Measurements from ENCODE around the gene COL4A1. TPM values are rescaled to one million over a fixed set of nuclear protein-coding genes. Genes with fewer than 3 reads are reported as not detected.

COL4A1 gene
- total RNA-seq, 2 experiments from 2014 or later, result not detected

- CTCF ChIA-PET, result no interaction called here
- POLR2A ChIA-PET, result no interaction called here
Measured at GRCh38 chr13:110211046-110211445, 95.9 kb downstream of the COL4A1 start.

DNA sequence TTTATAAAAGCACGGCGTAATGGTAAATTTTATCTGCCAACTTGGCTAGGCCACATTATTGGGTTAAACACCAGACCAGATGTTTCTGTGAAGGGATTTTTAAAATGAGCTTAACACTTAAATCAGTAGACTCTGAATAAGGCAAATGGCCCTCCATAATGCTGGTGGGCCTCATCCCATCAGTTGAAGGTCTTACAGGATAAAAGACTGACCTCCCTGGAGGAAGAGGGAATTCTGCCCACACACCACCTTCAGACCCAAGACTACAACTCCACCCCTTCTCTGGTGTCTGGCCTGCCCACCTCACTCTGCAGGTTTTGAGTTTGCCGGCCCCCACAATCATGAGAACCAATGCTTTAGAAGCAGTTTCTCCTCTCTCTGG lies 96.4 kb downstream of the COL4A1 start:
- ChIA-PET CTCF (no interaction called here), POLR2A (no interaction called here)

DNA sequence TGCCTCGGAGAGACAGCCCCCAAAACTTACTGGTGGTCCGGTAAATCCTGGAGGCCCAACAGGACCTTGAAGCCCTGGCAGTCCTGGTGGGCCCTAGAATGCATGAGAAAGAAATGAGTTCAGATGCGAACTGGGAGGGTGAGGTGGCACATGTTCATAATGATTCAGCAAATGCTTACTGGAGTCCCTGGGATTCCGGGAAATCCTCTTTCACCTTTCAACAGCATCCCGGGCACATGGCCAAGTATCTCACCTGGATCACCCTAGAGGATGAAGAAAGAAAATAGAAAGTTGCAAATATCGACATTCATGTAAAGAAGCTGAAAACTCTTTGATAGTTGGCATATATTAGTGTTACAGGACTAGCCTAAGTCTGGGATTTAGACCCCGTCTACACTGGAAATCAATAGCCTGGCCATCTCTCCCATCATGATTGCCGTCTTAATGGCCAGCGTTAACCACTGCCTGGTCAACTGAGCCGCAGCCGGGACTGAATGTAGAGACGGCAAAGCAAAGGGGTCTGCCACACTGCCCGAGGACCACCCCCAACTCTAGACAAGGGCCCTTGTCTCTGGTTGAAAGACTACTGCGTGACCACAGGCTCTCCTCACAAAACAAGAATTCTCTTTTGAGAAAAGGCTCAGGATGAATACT lies 96.9 kb downstream of the COL4A1 start:
- POLR2A ChIA-PET, result no interaction called here
- CTCF ChIA-PET, result no interaction called here

DNA sequence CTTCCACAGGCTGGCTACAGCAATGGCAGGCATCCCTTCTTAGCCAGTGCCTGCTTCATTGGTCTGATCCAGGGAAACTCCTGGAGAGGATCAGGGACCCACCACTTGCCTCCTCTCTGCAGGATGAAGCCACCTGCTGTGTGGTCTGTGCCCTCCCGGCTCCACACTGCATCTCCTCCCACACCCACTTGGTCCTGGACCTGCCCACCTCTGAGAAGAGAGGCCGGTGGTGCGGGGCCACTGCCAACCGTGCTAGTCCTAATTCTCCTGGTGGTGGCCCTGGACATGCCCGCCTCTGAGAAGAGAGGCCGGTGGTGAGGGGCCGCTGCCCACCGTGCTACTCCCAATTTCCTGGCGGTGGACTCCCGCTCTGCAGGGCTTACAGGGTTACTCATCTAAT lies 98.8 kb downstream of the COL4A1 start:
- ChIA-PET CTCF (no interaction called here), POLR2A (no interaction called here)

- POLR2A ChIA-PET, result no interaction called here
- CTCF ChIA-PET, result no interaction called here
Measured at GRCh38 chr13:110206996-110207395, 100.0 kb downstream of the COL4A1 start.

DNA sequence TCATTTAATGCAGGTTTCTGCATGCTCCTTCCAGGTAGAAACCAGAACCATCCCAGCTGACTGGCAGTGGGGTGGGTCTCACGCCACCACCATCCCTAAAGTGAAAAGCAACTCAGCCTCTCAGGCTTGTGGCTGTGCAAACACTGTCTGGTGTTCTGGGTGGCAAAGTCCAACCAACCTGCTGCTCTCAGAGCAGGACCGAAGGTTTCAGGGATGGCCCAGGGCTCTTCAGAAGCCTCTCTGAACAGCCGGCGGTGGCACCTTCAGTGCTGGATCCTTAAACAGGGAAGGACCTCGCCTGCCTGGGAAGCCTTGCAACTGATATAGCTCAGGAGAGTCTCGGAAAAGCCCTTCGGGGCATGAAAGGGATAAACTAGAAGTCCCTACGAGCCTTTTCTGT lies 100.8 kb downstream of the COL4A1 start:
- ChIA-PET POLR2A (no interaction called here), CTCF (no interaction called here)

DNA sequence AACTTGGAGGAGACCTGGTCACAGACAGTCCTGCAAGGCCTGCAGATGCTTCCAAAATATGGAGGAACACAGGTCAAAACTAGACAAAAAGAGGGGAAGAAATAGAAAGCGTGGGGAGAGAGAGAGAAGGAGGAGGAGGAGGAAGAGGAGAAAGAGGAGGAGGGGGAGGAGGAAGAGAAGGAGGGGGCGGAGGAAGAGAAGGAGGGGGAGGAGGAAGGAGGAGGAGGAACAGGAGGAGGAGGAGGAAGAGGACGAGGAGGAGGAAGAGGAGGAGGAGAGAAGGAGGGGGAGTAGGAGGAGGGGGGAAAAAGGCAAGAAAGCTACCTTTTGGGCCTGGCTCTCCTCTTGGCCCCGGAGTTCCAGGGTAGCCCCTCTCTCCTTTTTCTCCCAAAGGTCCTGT lies 105.8 kb downstream of the COL4A1 start:
- POLR2A ChIA-PET, result no interaction called here

DNA sequence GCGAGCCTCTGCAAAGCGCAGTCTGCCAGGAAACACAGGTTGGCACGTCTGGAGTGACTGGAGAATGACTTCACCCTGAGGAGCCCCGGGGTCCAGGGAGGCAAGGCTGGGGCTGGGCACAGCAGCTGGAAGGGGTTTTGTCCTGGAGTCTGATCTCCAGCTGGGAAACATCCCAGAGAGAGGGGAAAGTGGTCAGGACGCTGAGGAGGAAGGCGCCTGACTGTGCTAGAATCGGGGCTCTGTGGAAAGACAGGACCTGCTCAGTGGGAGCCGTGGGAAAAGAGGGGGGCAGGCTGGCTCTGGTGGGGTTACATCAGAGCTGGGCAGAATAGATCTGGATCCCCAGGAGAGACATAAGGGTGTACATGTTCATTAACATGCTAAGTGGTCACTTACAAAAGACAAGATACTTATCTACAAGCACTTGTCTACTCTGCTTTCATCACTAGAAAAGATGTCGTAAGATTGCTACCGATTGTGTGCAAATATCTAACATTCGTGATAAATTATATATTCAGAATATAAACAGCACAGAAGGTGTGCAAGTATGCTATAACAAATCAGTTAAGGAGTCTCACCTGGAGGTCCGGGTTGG lies 106.6 kb downstream of the COL4A1 start:
- CTCF ChIA-PET, result no interaction called here
- POLR2A ChIA-PET, result no interaction called here

More for the DNA sequence above, 105.8 kb downstream of the COL4A1 start:
- CTCF ChIA-PET, result no interaction called here

DNA sequence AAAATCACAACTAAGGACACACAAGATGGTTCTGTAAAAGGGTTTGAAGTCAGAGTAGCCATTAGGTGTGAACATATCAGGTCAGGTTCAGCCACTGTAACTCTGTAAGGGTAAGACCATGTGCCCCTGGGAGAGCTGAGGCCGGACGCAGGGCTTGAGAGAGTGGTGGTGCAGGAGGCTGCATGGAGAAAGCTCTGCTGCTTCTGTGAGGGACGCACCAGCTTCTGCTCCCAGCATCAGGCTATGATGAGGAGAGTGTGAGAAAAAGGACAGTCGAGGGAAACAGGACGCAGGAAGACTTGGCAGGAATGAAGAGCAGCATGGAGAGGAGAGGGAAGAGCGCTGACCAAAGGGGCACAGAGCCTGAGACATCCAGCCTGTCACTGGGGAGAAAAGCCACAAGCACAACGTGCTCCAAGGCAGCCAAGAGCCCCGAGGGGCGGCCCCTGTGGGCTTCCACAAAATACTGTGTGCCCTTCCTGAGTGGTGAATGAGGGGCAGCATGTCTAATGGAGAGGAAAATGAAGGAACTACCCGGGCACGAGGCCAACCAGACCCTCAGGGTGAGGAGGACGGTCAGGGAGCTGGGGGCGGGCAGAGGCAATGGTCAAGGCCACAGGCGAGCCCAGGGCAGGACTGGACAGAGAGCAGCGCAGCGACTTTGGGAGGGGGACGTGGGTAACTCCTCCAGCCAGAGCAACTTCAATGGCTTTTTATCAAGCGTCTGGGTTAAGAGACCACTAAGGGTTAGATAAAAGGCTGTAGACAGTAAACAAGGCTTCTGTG lies 107.7 kb downstream of the COL4A1 start:
- ChIA-PET CTCF (no interaction called here), POLR2A (no interaction called here)

- ChIA-PET CTCF (no interaction called here), POLR2A (no interaction called here)
Measured at GRCh38 chr13:110197471-110197870, 109.5 kb downstream of the COL4A1 start.

GRCh38 chr13:110197026-110197425 lies 109.9 kb downstream of the COL4A1 start:
- CTCF ChIA-PET, result no interaction called here
- POLR2A ChIA-PET, result no interaction called here

DNA sequence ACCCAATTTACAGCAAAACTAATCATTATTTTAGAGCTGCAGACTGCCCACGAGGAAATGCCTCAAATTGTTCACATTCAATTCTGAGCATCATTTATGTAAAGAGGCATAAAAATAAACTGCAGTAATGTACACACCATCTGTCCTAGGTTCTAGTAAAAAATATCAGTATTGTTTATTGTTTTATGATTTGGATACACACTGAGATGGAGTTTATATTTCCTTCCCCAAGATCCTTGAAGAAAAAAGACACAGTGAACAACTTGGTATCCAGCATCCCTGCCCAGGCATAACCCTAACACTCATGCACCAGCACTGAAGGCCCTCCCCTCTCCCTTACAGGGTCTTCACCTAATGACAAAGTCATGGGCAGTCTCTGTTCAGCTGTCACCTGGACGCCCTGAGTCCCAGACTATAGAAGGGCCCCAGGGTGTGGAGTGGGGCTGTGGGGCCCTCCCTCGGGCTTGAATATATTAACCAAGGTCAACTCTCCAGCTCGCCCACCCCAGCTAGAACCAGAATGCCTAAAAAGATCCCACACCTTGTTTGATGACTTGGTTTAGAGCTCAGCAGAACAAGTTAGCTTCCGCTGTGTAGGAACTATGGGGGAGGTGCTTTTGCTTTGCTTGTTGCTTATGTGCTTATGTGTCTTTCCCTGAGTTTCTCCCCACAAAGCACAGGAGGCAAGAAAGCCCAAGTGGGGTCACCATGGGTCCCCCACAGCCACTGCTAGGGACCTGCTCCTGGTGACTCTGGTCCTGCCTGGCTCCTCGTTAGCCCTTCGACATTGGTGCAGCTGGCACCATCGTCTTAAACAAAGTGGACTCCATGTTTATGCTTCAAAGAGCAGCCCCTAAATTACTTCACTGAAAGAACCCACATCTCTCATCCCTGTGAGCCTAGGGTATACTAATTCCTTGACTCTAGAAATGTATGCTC lies 111.1 kb downstream of the COL4A1 start:
- ChIA-PET CTCF (no interaction called here), POLR2A (no interaction called here)

GRCh38 chr13:110194451-110194850 lies 112.5 kb downstream of the COL4A1 start:
- POLR2A ChIA-PET, result no interaction called here

GRCh38 chr13:110193491-110193890 lies 113.5 kb downstream of the COL4A1 start:
- POLR2A ChIA-PET, result no interaction called here
- CTCF ChIA-PET, result no interaction called here

More at GRCh38 chr13:110194451-110194850, 112.5 kb downstream of the COL4A1 start:
- CTCF ChIA-PET, result no interaction called here

GRCh38 chr13:110192472-110192871 lies 114.5 kb downstream of the COL4A1 start:
- ChIA-PET CTCF (no interaction called here), POLR2A (no interaction called here)

- ChIA-PET CTCF (no interaction called here), POLR2A (no interaction called here)
Measured at GRCh38 chr13:110187641-110188161, 119.3 kb downstream of the COL4A1 start.

DNA sequence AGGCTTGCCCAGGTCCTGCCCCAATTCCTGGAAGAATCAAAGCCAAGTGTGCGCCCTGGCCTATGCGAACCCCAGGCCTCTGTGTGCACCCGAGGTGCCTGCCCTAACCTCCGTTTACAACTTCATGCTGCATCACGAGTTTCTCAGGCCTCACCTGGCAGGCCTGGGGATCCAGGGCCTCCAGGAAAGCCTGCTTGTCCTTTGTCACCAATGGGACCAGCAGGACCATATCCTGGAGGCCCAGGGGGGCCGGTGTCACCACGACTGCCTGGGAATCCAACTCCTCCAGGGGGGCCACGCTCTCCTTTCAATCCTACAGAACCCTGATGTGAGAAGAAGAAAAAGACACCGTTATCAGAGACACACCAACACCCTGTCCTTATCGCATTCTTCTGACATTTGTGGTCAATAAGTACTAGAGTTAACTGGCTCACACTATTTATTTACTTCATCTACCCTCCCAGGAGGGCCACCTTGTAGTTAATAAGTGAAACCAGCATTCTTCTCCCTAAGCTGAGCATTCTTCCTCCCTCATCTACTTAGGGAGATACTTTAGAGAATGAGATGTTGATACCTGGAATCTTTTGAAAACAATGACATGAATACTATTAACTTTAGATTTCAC lies 120.6 kb downstream of the COL4A1 start:
- ChIA-PET CTCF (no interaction called here), POLR2A (no interaction called here)

GRCh38 chr13:110185696-110186095 lies 121.3 kb downstream of the COL4A1 start:
- POLR2A ChIA-PET, result no interaction called here
- CTCF ChIA-PET, result no interaction called here

GRCh38 chr13:110183910-110184309 lies 123.0 kb downstream of the COL4A1 start:
- POLR2A ChIA-PET, result no interaction called here
- CTCF ChIA-PET, result no interaction called here

- POLR2A ChIA-PET, result no interaction called here
- CTCF ChIA-PET, result no interaction called here
Measured at GRCh38 chr13:110182461-110182860, 124.5 kb downstream of the COL4A1 start.
